ENCODE measurements around the gene SPNS3.

GRCh38 chr17:4515501-4515900 is 81.8 kb downstream of the SPNS3 start:
- TF ChIP-seq POLR2A (IDR thresholded peaks at IDR 0.05) (no peak), CTCF (IDR thresholded peaks at IDR 0.05) (no peak)
